HUDEP-2 (cell line): ENCODE measurements around the gene INHBC.
"Not testable (repeated sequence)": the region's sequence is repeated elsewhere in the genome, so short reads cannot be mapped to it uniquely, and the experiment has no call there.

Source experiments
- DNase-seq, 76 experiments: peaks; one replicate each; lab custom pipeline; 2025; ENCODE audit not compliant: unreplicated experiment in 76 of 76; lab: John Stamatoyannopoulos, UW

The INHBC gene, protein sequence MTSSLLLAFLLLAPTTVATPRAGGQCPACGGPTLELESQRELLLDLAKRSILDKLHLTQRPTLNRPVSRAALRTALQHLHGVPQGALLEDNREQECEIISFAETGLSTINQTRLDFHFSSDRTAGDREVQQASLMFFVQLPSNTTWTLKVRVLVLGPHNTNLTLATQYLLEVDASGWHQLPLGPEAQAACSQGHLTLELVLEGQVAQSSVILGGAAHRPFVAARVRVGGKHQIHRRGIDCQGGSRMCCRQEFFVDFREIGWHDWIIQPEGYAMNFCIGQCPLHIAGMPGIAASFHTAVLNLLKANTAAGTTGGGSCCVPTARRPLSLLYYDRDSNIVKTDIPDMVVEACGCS

DNA sequence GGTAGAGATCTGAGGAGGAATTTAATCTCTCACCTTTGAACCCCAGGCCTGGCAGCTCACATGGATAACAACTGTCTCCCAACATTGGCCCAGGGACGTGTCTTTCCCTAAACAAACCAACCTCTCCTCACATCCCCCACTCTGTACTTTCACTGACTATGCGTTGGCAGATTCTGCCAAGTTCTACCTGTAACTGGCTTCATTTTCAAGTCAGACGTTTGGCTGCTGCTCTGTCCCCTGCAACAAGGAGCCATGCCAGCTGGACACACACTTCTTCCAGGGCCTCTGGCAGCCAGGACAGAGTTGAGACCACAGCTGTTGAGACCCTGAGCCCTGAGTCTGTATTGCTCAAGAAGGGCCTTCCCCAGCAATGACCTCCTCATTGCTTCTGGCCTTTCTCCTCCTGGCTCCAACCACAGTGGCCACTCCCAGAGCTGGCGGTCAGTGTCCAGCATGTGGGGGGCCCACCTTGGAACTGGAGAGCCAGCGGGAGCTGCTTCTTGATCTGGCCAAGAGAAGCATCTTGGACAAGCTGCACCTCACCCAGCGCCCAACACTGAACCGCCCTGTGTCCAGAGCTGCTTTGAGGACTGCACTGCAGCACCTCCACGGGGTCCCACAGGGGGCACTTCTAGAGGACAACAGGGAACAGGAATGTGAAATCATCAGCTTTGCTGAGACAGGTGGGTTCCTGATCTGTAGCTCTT, at the start of gene INHBC:
INHBC (plus strand) TSS at position 268 of the 707 bp plus-strand sequence; CDS start at position 371, 103 bp downstream.
- no peak for DNase-seq

DNA sequence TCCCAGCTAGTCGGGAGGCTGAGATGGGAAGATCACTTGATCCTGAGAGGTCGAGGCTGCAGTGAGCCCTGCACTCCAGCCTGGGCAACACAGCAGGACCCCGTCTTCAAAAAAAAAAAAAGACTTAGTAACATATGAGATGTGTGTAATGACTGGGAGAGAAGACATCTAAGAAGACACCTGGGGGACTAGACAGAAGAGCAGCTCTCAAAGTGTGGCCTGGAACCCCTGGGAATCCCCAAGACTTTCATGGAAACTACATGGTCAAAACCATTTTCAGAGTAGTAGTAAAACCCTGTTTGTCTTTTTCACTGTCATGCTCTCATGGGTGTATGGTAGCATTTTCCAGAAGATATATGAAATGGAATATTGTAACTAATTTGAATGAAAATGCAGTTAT, 49.0 kb upstream of the INHBC start:
- DNase-seq: no peak

DNA sequence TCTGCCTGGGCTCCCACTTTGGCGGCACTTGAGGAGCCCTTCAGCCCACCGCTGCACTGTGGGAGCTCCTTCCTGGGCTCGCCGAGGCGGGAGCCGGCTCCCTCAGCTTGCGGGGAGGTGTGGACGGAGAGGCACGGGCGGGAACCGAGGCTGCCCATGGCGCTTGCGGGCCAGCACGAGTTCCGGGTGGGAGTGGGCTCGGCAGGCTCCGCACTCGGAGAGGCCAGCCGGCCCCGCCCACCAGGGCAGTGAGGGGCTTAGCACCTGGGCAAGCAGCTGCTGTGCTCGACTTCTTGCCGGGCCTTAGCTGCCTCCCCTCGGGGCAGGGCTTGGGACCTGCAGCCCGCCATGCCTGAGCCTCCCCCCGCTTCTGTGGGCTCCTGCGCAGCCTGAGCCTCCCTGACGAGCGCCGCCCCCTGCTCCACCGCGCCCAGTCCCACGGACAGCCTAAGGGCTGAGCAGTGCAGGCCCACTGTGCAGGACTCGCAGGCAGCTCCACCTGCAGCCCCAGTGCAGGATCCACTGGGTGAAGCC, 48.3 kb upstream of the INHBC start:
- no peak for DNase-seq

DNA sequence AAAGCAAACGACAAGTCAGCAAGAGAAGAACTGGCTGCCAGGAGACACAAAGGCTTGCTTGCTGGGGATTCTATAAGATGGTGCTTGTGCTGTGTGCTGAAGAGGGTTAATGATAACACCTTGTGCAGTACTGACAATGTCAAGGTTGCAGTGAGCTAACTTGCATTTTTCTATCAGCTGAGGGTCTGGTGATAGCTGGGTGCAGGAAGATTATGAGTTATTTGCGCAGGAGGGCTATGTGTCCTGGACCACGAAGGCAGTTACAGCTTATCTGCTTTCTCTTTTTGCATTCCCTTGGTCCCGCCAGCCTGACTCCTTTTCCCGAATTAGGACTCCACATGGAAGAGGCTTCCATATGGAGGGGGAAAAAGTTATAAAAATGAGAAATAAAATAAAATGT, 46.2 kb upstream of the INHBC start:
- DNase-seq: no peak

DNA sequence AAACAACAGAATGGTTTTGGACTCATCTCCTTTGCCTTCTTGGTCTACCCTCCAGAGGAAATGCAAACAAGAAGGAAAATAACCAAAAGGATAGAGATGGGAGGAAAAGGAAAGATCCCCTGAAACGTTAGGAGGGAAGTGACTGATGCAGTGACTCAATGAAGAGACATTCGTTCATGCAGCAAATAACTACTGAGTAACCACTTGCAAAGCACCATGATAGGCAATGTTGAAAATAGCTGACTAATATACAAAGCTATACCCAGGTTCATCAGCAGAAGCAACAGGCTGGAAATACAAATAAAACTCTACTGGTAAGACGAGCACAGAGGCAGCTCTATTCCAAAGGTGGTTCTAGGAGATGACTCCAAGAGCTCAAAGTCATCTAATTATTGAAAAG, 45.6 kb upstream of the INHBC start:
- DNase-seq: no peak

DNA sequence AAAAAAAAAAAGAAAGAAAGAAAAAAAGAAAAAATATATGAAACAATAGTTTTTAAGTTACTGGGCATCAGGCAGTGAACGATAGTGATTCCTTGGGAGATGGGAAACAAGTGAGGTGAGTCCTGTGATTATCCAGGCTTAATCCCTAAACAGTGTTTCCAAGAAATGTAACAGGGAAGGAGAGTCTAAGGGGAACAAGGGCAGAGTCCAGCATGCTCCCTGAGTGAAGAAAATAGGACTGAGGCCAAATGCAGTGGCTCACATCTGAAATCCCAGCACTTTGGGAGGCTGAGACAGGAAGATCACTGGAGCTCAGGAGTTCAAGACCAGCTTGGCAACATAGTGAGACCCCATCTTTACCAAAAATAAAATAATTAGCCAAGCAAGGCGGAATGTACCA, 44.4 kb upstream of the INHBC start:
- no peak for DNase-seq

DNA sequence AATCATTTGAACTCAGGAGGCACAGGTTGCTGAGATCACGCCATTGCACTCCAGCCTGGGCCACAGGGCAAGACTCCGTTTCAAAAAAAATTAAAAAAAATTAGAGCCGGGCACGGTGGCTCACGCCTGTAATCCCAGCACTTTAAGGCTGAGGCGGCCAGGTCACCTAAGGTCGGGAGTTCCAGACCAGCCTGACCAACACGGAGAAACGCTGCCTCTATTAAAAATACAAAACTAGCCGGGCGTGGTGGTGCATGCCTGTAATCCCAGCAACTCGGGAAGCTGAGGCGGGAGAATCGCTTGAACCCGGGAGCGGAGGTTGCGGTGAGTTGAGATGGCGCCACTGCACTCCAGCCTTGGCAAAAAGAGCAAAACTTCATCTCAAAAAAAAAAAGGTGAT, 39.5 kb upstream of the INHBC start:
- no peak for DNase-seq

DNA sequence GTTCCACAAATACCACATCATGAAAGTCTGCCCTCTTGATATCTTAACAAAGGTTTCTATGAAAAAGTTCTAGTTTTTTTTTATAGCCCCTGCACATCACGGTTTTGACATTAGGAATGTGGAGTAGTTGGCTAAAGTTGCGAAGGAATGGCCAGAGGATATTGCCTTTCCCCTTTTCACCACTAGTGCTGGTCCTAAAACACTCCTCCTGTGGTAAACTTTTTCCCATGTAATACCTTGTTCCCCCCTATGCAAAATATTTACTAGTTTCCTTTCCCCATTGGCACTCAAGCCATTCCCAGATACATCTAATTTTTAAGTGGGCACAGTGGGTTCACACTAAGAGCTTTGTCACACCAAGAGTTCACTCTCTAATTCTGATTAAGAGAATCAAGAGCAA, 37.1 kb upstream of the INHBC start:
- DNase-seq: no peak

DNA sequence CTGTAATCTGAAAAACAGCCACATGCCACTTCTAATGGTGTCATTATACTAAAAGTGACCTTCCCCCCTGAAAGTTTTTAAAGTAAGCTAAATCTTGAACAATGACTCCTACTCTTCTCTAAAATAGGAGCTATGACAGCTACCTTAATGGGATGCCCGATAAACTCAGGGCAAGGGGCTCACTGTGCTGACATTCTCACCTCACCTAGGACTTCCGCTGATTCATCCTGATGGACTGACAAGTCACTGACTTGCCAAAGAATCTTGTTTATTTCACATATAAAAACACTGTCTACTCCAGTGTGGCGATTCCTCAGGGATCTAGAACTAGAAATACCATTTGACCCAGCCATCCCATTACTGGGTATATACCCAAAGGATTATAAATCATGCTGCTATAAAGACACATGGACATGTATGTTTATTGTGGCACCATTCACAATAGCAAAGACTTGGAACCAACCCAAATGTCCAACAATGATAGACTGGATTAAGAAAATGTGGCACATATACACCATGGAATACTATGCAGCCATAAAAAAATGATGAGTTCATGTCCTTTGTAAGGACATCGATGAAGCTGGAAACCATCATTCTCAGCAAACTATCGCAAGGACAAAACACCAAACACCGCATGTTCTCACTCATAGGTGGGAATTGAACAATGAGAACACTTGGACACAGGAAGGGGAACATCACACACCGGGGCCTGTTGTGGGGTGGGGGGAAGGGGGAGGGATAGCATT, 34.7 kb upstream of the INHBC start:
- not testable (repeated sequence) for DNase-seq

DNA sequence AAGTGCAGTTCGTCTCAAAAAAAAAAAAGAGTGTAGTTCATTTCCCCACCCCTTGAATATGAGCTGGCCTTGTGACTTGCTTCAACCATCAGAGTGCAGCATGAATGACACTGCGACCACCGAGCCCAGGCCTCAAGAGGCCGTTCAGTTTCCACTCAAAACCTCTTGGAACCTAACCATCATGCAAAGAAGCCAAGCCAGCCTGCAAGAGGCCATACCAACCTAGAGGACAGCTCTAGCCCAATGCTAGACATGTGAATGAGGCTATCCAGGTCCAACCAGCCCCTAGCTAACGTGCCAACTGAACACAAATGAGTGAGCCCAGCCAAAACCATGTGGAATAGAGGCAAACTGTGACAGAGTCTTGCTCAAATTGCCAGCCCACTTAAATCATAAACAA, 33.4 kb upstream of the INHBC start:
- no peak for DNase-seq

DNA sequence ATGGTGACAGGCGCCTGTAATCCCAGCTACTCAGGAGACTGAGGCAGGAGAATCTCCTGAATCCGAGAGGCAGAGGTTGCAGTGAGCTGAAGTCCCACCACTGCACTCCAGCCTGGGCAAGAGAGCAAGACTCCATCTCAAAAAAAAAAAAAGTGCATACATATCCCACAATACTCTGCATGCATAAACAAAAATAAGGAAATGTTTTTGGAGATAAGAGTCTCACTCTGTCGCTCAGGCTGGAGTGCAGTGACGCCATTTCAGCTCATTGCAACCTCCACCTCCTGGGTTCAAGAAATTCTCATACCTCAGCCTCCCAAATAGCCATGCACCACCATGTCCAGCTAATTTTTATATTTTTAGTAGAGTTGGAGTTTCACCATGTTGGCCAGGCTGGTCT, 32.4 kb upstream of the INHBC start:
- DNase-seq: not testable (repeated sequence)

DNA sequence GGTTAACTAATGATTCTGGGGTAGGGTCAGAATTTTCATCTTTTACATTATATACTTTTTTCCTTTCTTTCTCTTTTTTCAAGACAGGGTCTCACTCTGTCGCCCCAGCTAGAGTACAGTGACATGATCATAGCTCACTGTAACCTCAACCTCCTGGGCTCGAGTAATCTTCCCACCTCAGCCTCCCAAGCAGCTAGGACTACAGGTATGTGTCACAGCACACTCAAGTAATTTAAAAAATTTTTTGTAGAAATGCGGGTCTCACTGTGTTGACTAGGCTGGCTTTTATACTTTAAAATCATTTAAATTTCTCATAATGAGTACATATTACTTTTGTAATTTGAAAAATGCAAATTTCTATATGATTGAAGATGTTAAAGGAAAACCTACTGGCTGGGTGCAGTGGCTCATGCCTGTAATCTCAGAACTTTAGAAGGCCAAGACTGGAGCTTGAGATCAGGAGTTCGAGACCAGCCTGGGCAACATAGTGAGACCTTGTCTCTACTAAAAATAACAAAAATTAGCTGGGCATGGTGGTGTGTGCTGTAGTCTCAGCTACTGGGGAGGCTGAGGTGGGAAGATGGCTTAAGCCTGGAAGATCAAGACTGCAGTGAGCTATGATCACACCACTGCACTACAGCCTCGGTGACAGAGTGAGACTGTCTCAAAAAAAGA, 29.5 kb upstream of the INHBC start:
- no peak for DNase-seq

DNA sequence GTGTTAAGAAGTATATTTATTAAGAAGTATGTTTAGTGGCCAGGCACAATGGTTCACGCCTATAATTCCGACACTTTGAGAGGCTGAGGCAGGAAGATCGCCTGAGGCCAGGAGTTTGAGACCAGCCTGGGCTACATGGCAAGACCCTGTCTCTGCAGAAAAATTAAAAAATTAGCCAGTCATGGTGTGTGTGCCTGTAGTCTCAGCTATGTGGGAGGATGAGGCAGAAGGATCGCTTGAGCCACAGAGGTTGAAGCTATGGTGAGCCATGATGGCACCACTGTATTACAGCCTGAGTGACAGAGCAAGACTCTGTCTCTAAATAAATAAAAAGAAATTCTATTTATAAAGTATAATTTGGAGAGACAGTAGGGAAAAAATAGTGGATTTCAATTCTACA, 24.1 kb upstream of the INHBC start:
- no peak for DNase-seq

DNA sequence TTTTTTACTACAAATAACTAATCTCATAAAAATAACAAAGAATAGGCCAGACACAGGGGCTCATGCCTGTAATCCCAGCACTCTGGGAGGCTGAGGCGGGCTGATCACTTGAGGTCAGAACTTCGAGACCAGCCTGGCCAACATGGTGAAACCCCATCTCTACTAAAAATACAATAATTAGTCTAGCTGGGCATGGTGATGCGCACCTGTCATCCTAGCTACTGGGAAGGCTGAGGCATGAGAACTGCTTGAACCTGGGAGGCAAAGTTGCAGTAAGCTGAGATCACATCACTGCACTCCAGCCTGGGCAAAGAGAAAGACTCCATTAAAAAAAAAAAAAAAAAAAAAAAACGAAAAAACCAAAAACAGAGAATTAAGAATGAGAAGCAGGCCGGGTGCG, 20.4 kb upstream of the INHBC start:
- DNase-seq: not testable (repeated sequence)

DNA sequence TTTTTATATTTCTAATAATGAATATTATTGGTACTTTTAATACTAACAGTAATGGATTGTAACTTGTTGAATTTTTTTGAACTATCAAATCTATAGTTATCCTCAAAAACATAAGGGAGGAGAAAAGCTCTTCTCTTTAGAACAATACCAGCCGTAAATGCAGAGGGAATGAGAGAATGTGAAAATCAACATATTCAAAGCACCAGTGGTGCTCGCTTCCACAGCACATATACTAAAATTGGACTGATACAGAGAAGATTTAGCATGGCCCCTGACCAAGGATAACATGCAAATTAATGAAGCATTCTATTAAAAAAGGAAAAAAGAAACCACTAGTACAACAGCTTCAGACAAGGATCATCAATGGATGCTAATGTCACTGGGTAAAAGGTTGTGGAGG, 19.5 kb upstream of the INHBC start:
- DNase-seq: no peak

DNA sequence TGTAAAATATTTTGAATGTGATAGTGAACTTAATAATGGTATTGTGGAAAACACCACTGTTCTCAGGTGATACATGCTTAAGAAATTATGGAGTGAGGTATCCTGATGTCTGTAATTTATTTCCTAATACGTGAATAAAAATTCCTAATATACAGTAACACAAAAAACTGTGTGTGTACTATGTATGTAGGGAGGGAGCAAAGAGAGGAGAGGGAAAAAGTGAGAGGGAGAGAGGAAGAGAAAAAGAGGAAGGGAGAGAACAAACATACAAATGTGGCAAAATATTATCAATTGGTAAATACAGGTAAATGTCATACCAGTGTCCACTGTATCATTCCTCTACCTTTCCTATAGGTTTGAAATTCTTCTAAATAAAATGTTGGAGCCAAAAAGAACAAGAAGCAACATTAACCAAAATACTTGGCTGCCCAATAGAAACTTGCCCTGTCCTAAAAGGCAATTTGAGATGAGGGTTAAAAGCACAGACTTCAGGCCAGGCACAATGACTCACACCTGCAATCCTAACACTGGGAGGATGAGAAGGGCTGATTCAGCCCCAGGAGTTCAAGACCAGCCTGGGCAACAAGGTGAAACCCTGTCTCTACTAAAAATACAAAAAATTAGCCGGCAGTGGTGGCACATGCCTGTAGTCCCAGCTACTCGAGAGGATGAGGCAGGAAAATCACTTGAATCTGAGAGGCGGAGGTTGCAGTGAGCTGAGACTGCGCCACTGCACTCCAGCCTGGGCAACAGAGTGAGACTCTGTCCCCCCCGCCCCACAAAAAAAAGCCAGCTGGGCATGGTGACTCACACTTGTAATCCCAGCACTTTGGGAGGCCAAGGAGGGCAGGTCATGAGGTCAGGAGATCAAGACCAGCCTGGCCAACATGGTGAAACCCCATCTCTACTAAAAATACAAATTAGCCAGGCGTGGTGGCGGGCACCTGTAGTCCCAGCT, 18.3 kb upstream of the INHBC start:
- DNase-seq: no peak

DNA sequence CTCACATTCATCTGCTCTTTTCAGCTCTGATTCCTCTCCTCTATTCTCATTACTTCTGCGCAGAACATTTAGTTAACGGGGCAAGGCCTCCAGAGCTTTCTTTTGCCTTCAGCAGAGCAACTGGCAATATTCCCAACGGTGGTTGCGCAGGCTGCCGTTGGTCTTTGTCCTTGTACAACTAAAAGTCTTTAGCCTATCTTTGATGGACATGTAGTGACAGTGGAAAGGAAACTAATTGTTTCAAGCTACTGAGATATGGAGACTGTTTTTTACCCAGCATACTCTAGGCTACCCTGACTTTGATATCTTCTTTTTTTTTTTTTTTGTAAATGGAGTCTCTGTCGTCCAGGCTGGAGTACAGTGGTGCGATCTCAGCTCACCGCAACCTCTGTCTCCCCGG, 16.3 kb upstream of the INHBC start:
- no peak for DNase-seq

DNA sequence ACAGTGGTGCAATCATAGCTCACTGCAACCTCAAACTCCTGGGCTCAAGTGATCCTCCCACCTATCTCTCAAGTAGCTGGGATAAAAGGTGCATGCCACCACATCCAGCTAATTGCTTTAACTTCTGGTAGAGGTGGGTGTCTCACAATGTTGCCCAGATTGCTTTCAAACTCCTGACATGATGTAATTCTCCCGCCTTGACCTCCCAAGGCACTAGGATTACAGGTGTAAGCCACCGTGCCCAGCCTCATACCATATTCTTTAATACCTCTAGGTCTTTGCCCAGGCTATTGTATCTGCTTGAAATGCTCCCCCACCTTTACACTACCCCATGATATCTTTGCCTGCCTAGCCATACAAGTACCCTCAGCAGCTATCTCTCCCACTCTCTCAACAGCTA, 15.1 kb upstream of the INHBC start:
- DNase-seq: no peak

DNA sequence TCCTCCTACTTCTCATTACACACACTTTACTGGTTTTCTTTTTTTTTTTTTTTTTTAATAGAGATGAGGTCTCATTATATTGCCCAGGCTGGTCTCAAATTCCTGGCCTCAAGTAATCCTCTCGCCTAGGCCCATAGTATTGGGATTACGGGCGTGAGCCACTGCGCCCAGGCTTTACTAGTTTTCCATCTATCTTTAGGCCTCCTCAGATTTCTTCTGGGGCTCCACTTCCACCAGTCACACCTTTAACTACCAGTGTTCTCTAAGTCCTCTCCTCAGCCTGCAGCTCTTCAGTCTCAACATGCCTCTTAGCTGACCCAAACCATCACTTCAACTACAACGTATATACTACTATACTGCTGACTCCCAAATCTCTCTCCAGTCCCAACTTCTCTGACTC, 14.1 kb upstream of the INHBC start:
- no peak for DNase-seq

DNA sequence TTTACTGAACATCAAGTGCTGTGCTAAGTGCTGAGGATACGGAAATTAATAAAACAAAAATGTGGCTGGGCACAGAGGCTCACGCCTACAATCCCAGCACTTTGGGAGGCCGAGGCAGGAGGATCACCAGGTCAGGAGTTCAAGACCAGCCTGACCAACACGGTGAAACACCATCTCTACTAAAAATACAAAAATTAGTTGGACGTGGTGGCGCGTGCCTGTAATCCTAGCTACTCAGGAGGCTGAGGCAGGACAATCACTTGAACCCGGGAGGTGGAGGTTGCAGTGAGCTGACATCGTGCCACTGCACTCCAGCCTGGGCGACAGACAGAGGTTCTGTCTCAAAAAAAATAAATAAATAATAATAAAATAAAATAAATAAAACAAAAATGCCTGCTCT, 7.6 kb upstream of the INHBC start:
- not testable (repeated sequence) for DNase-seq
